GM12872 (cell line): ENCODE results near the gene BANF1.

ENCODE experiments used
- CTCF ChIP-seq: IDR thresholded peaks from 3 replicates; pipeline ENCODE4 v1.5.1; 2011; ENCODE audit warnings: low read depth, mild to moderate bottlenecking, low read length, moderate library complexity; ENCODE audit not compliant: insufficient read depth

BANF1 gene

GRCh38 chr11:65992056-65992455 is 10.2 kb upstream of the BANF1 start:
- TF ChIP-seq CTCF, result no peak

- no peak for TF ChIP-seq CTCF
Measured at GRCh38 chr11:65997286-65997685, 5.0 kb upstream of the BANF1 start.

GRCh38 chr11:66002648-66003225 is 434 bp downstream of the BANF1 start:
- no peak for TF ChIP-seq CTCF

GRCh38 chr11:66003291-66003690 is 988 bp downstream of the BANF1 start:
- TF ChIP-seq CTCF, result no peak

GRCh38 chr11:66004186-66004585 is 1.9 kb downstream of the BANF1 start:
- no peak for TF ChIP-seq CTCF

- TF ChIP-seq CTCF, result no peak
Measured at GRCh38 chr11:66006134-66006890, 4.0 kb downstream of the BANF1 start.

GRCh38 chr11:66006891-66007176 is 4.5 kb downstream of the BANF1 start:
- TF ChIP-seq CTCF, result no peak
